Measurements from ENCODE around the gene RLF.

Gene RLF

GRCh38 chr1:40239626-40240025 is 78.4 kb downstream of the RLF start:
- ATAC-seq = no peak

- no peak for ATAC-seq
Observed at GRCh38 chr1:40240390-40240789, 79.2 kb downstream of the RLF start.

DNA sequence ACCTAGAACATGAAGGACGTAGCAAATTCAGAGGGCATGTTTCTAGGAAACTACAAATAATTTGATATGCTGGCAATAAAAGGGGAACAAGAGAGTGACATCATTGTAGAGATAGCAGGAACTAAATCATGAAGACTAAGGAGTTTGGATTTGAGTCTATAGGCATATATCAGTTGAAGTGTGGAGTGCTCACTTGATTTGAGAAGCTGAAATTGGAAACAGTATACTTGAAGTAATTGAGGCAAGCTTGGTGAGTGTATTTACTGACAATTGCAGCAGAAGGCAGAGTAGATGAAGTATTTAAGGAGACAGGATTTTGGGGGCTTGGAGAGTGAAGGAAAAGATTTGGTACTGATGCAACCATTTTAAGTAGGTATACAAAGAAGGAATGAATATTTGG is 80.2 kb downstream of the RLF start:
- peak in 1 of 2 donors; percentile 15 for ATAC-seq

DNA sequence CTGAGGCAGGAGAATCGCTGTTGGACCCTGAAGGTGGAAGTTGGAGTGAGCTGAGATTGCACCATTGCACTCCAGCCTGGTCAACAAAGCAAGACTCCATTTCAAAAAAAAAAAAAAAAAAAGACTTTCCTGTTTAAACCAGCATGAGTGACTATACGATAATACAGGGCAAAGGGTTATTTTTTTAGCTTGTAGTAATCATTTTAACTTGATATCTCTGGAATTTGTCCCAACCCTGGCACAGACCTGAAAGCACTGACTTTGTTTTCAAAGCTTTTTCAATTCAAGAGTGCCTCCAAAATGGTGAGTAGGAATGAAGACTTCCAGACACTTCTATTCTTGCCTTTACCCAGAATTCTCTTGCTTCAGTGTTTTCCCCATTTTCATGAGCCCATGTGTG is 82.2 kb downstream of the RLF start:
- ATAC-seq = no peak

- ATAC-seq = no peak
Observed at GRCh38 chr1:40244138-40244744, 83.1 kb downstream of the RLF start.

GRCh38 chr1:40245686-40246085 is 84.5 kb downstream of the RLF start:
- no peak for ATAC-seq

DNA sequence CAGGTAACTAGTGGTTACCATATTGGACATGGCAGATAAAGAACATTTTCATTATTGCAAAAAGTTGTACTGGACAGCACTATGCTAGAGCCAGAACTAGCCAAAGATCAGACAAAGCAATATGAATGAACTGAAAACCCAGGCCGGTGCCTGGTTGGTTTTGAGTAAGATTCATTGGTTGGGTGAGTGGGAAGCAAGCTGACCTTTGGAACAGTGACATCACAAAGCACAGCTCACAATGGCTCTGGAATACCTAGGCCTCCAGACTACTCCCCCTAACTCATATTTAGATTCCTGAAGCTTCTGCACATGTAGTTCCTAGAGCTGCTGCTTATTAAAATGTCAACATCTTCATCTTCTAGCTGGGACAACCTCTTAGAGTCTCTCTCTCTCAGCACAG is 86.5 kb downstream of the RLF start, which contains the start of gene TMCO2:
TSS of gene TMCO2 (plus strand) at position 283 of the 400 bp plus-strand sequence. CDS start at position 340, 57 bp downstream.
- ATAC-seq = no peak

- ATAC-seq = no peak
Observed at GRCh38 chr1:40248412-40248811, 87.2 kb downstream of the RLF start.

GRCh38 chr1:40251456-40251855 is 90.3 kb downstream of the RLF start:
- ATAC-seq = no peak

DNA sequence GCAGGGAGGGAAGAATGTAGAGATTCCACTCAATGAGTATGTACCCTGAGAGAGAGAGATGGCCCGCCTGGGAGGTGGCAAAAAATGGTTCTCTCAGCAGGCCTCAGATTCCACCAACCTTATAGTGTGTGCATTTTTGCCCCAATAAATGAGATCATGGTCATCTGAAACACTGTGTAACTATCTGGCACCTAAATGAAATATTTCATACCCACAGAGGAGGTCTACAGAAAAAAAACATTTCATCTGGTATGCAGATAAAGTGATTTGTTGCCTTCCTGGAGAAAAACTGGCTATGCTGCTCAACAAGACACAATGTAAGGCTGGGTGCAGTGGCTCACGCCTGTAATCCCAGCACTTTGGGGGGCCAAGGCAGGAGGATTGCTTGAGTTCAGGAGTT is 91.4 kb downstream of the RLF start:
- ATAC-seq = no peak

GRCh38 chr1:40255231-40255630 is 94.0 kb downstream of the RLF start:
- no peak for ATAC-seq

GRCh38 chr1:40256401-40257084 is 95.4 kb downstream of the RLF start:
- no peak for ATAC-seq

GRCh38 chr1:40257313-40257687 is 96.1 kb downstream of the RLF start:
- peak; percentile 2 to 3 for ATAC-seq

GRCh38 chr1:40257688-40258444 is 96.7 kb downstream of the RLF start, which contains the start of gene ZMPSTE24:
TSS of gene ZMPSTE24 (plus strand) at chr1:40258236. CDS start at chr1:40258272, 36 bp downstream.
- peak; percentile 98 for ATAC-seq

- no peak for ATAC-seq
Observed at GRCh38 chr1:40258445-40258769, 97.2 kb downstream of the RLF start.

GRCh38 chr1:40264354-40264781 is 103.2 kb downstream of the RLF start:
- peak; percentile 93 to 96 for ATAC-seq

DNA sequence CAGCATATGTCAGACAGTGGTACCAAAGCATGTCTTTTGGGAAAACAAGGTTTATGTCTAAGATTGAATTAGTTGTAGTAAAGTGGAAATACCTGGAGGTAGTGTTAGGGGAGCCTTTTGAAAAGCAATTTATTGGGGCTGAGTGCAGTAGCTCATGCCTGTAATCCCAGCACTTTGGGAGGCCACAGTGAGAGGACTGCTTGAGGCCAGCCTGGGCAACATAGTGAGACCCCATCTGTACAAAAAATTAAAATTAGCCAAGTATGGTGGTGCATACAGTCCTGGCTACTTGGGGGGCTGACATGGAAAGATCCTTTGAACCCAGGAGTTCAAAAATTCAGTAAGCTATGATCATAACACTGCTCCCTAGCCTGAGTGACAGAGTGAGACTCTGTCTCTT is 104.1 kb downstream of the RLF start:
- no peak for ATAC-seq

DNA sequence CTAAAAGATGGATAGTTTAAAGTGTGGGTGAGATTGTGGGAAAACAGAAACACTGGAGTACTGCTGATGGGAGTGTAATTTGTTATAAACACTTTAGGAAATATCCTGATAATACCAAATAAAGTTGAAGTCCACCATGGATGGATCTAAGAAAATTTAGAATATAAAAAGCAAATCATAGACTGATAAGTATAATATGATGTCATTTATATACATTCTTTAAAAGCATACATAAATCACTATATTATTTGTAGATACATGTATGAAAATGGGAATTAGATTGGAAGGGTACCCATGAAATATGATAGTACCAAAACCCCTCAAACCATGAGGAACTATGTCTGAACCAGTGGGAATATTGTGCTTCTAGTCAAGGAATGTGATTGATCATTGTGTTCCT is 104.7 kb downstream of the RLF start:
- ATAC-seq = no peak

GRCh38 chr1:40266786-40267535 is 105.8 kb downstream of the RLF start:
- ATAC-seq = no peak

GRCh38 chr1:40267767-40268187 is 106.6 kb downstream of the RLF start:
- no peak for ATAC-seq

- ATAC-seq = no peak
Observed at GRCh38 chr1:40268211-40268610, 107.0 kb downstream of the RLF start.

DNA sequence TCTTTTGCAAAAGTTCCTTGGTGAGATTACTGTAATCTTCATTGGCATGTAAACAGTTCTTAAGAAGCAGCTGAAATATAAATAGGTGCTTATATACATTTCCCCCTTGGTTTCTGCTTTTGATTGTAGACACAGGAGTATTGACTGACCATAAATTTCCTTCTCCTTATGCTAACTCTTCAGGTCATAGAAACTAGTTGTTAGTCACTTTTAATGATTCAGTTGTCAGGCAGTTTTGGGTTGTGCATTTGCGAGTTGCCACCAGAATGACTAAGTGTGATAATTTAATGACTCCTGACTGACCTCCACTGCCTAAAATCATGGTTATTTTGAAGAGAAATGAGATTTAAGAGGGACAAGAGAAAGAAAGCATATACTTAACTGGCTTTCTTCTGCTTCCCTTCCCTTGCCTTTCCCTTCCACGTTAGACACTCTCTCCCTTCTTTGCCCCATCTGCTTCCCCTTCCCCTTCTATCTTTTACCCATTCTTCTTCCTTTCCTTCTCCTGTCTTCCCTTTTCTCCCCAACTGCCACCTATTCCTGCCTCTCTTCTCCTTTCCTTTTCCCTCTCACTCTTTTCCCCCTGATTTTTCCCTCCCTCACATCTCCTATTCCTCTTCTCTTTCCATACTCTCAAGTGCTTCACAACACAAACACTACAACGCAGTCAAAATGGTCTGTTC is 109.1 kb downstream of the RLF start:
- peak; percentile 89 for ATAC-seq

Data from activated CD4-positive, CD25-positive, alpha-beta regulatory T cell treated with anti-CD3 and anti-CD28 coated beads, Interleukin-2, amount 50 U/mL, for 24 hours (primary cell).